Measurements from ENCODE around the gene HOXA10.
A peak's percentile ranks its signal among the peaks of the same experiment; 100 is the strongest.

HOXA10 gene

DNA sequence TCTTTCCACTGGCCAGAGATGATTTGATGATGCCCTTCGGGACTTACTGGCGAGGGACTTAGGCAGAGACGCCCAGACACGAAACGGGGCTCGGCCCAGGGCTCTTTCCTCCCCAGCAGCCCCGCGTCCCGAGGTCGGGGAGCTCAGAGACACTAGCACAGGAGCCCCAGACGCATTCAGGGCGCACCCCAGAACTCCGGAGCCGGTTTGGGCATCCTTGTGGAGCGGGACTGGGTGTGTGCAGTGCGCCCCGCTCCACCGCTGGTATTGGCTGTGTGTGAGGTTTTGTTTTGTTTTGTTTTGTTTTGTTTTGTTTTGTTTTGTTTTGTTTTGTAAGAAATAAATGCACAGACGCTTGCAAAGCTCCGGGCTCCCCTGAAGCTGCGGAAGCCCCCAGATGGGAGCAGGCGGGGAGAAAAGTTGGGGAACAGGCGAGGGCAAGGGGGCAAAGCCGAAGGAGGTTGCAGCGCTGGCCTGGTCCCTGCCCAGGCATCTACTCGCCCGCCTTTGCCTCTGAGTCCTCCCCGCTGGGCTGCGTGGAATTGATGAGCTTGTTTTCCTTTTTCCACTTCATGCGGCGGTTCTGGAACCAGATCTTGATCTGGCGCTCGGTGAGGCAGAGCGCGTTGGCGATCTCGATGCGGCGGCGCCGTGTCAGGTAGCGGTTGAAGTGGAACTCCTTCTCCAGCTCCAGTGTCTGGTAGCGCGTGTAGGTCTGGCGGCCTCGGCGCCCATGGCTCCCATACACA lies 28.8 kb downstream of the HOXA10 start:
- no peak for DNase-seq (ENCODE audit: low read depth)

DNA sequence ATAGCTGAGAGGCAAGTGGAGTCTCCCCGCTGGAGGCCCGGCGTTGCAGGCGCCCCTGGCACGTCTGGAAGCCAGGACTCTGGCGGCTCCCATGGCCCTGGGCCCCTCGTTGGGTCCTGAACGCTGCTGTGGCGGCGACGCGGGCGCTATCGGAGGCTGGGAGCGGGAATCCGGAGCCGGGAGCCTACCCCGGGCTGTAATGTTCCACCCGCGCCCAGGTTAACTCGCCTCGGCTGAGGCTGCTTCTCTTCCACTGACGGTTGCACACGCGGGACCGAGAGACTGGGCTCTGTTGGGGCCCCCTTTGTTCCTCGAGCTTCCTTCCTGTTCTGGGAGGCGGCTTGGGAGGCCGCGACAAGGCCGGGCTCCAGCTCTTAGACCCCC lies 29.3 kb downstream of the HOXA10 start:
- no peak for DNase-seq (ENCODE audit: low read depth)

DNA sequence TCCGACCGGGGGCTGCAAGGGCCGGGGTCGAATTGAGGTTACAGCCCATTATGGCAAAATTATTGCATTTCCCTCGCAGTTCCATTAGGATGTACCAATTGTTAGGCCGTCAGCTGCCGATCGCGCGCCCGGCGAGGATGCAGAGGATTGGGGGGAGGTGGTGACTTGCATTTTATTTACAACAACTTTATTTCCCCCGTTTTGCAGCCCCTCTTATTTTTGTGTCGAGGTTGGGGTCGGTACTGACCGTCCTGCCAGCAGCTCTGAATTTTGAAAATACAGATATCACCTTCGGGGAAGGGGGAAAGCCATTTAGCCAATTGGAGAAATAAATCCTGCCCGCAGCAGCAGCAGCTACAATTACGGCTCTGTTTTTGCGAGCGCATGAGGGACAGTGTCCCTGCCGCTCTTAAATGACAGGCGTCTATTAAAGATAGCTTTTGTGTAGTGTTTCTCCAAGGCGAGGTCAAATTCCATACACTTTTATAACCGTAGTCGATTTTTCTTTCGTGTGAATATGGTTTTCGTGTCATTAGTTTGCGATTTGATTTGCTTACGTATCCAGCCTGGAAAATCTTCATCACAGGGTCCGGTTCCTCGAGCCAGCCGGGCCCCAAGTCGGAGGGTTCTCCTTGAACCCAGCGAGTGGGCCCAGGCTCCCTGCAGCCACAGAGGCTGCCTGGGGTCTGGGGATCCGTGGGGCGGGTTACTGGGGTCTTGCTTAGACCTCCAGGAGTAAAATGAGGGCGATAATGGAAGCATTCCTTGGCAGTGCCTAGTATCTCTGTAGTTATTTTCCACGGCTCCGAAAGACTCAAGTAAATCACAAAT lies 30.0 kb downstream of the HOXA10 start:
- DNase-seq (ENCODE audit: low read depth), result no peak

DNA sequence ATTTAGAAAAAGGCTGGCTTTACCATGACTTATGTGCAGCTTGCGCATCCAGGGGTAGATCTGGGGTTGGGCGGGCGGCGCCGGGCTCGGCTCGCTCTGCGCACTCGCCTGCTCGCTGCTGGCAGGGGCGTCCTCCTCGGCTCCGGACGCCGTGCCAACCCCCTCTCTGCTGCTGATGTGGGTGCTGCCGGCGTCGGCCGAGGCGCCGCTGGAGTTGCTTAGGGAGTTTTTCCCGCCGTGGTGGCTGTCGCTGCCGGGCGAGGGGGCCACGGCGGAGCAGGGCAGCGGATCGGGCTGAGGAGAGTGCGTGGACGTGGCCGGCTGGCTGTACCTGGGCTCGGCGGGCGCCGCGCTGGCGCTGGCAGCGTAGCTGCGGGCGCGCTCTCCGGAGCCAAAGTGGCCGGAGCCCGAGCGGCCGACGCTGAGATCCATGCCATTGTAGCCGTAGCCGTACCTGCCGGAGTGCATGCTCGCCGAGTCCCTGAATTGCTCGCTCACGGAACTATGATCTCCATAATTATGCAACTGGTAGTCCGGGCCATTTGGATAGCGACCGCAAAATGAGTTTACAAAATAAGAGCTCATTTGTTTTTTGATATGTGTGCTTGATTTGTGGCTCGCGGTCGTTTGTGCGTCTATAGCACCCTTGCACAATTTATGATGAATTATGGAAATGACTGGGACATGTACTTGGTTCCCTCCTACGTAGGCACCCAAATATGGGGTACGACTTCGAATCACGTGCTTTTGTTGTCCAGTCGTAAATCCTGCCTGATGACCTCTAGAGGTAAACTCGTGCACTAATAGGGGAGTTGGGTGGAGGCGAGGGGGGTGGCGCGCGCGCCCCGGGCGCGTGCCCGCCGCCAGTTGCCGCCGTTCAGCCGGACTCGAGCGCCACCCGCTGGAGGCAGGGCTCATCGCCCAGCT lies 30.8 kb downstream of the HOXA10 start, which contains the start of gene HOXA5:
TSS of gene HOXA5 (minus strand) at position 659 of the 927 bp plus-strand sequence. CDS start at position 585, 74 bp downstream.
- DNase-seq (ENCODE audit: low read depth), result peak; percentile 46

DNA sequence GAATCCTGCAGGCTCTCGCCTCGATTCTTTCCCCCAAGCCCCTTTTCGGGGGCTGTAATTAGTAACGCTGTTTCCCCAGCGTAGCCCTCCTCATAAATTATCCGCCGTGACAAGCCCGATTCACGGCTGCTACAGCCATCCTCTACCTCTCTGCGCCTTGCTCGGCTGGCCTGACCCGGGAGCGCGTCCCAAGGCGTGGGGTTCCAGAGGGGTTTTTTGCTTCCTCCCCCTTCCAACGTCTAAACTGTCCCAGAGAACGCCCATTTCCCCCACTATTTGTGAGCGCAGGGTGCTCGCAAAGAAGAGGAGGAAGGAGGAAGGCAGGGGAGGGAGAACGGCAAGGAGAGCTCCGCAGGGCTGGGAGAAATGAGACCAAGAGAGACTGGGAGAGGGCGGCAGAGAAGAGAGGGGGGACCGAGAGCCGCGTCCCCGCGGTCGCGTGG lies 31.5 kb downstream of the HOXA10 start:
- no peak for DNase-seq (ENCODE audit: low read depth)

DNA sequence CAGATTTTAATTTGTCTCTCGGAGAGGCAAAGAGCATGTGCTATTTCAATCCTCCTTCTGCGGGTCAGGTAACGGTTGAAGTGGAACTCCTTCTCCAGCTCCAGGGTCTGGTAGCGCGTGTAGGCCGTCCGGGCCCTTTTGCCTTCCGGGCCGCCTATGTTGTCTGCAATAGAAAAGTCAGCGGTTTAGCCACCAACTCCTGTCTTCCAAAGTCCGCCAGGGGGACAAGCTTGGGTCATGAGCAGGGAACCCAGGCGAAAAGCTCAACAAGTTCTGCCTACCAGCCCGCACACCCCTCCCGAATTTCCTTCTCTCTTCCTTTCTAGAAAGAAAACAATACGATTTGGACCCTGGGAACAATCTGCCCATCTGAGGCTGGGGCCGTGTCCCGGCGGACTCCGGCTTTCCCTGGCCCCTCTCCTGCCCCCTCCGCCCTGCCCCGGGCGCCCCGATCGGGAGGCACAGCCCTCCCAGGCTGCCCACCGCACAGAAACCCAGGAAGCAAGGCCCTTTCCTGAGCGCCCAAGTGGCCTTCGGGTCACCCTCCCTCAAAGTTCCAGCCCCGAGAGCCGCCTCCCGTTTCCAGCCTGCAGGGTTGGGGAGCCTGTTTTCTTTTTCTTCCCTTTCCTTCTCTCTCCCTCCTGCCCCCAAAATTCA lies 32.1 kb downstream of the HOXA10 start:
- DNase-seq (ENCODE audit: low read depth), result no peak

DNA sequence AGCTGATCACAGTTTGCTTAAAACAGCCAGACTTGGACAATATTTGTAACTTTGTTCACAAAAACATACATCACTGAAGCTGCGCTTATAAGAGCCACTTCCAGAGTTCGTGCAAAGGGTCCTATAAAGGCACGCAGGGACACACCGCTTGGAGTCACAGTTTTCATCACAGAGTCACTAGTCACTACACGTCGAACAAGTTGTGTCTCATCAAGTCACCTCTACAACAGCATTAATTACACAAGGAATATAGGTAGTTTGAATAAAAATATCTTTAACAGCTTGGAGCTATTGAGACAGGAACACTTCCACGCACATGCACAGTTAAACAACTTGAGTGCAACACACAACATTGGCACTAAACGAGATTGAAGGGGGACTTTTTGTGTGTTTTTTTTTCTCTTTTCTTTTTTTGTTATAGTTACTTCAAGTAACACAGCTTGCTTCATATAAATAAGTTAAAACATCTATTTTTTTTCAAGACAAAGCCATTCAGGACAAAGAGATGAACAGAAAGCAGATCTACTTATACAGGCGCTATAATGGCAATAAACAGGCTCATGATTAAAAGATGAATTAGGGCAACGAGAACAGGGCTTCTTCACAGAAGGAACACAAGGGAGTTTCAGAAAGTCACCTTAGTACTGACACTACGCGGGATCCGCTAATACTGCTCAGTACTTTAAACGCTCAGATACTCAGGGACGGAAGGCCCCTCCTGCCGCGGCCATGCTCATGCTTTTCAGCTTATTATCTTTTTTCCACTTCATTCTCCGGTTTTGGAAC lies 32.8 kb downstream of the HOXA10 start:
- no peak for DNase-seq (ENCODE audit: low read depth)

DNA sequence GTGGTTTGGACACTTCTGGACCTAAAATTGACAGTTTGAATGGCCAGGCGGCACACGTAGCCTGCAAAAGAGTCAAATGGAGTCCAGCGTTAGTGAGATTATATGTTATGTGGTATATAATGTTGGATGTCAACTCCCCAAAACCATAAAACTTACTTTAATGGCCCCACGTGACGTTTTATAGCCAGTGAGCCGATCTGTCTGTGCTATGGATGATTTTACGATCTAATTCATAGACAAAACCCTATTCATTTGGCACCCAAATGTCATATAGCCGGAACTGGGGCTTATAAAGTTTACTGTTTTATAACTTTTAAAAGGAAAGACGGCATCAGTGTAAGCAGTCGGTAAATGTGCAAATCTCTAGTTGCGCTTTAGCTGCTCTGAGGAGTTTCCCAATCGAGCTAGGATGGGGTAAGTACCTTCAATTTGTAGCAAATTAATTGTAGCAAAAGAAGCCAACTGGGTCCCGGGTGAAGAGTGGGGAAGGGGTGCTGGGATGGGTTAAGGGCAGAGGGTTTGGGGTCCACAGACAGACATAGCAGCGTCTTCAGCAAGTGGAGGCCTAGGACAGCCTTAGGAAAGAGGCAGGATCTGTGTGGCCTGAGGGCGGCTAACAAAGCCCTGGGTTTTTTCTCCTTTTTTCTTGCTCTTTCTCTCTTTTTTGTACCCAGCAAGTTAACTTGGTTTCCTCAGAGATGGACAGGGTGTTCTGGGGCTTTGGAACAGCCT lies 33.8 kb downstream of the HOXA10 start:
- DNase-seq (ENCODE audit: low read depth), result no peak

DNA sequence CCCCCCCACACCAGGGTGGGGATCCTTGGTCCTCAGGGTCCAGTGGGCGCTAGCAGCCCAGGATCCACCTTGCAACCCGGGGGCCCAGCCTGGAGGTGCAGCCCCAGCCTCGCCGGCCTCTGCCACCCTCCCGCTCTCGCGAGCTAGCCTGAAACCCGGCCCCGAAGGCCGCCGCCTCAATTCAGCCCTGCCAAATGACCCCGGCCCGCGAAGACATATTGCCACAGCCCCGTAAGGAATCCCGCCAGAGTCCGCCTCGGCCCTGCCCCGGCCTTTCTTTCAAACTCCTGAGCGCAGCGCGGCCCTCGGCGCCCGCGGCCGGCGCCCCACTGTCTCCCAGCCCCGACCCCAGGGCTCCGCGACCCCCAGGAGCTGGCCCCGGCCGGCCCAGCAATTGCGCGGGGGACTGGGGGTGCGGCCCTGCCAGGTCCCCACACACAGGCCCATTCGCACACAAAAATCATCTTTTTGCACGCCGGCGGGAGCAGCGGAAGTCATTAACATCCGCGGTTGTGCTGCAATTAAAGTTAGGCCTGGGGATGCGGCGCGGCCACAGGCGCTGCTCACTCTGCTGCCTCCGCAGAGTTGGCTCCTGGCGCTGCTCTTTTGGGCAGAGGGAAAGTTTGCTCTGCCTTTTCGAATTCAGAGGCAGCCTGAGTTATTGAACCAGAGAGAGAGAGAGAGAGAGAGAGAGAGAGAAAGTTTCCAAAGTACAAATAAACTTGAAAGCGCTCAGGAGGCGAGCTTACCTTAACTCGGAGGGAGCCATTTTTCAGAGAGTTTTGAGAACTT lies 34.6 kb downstream of the HOXA10 start:
- no peak for DNase-seq (ENCODE audit: low read depth)

DNA sequence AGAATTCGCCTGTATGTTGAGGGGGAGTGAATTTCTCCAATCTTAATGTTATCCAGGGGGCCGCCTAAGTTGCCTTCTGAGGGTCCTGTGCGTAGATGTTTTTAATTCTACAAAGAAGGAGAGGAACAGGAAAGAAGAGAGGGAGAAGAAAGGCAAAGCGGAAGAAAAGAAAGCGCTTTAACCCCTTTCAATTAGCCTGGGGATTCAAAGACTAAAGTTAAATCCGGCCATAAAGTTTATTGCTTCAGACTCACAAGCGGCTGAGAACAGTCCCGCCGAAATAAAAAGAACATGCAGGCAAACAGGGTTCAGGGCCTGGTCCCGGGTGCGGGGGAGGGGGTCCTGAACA lies 35.2 kb downstream of the HOXA10 start:
- no peak for DNase-seq (ENCODE audit: low read depth)

DNA sequence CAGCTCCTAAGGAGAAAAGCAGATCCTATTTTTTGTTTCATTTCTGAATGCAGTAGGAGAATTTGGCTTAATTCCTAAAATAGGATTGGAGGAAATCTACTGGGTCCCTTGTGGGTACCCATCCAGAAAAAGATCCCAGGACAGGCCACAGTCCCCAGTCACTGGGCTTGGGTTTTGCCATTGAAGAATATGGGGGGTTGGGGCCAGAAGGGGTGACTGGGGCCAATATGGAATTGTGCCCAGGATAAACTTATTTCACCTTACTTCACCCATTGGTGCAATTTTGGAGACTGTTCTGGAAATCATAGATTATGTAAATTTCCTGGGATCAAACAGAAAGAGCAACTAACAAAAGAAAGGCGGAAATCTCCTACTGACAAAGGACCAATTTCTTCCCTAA lies 35.6 kb downstream of the HOXA10 start:
- no peak for DNase-seq (ENCODE audit: low read depth)

DNA sequence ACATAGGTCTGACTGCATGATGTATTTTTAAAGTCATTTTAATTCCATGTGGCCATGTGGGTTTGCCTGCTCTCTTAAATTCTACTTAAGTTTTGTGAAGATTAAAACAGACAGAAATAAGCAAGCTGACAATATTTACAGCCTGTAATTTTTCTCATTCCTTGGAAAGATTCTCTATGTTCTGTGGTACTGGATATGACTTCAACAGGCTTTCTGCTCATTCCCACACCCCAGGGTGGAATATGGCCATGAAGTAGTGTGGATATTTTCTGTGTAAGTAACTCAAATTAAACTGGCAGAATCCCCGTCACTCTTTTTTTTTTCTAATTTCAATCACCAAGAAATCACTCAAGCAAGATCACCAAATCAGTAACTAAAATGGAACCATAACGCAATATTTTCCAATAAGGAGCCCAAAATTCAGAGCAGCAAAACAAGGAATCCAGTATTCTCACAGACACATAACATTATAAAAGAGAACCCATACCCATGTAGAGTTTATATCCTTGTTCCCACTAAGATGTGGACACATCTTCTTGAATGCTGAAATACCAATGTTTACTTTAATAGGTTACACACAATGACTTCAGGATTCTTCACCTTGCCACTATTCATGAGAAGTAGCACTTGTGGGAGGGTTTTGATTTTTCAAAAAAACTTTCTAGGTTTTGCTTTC lies 36.3 kb downstream of the HOXA10 start:
- no peak for DNase-seq (ENCODE audit: low read depth)

DNA sequence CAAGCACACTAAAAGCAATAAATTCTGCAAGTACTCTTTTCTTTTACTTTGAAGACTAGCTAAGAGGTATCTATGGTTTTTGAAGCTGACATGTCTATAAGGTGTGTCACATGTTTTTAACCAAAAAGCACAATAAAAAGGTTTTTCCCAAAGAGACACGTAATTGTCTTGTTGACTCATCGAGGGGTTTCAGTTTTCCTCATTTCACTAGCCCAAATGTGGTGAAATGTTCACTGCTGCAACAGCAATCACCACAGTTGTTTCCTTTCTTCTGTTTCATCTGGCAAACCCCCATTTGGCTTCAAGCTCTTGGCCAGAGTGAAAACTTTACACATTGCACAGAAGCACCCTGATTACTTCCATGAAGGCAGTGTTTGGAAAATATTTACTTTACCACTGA lies 39.7 kb downstream of the HOXA10 start:
- DNase-seq (ENCODE audit: low read depth), result peak; percentile 34

DNA sequence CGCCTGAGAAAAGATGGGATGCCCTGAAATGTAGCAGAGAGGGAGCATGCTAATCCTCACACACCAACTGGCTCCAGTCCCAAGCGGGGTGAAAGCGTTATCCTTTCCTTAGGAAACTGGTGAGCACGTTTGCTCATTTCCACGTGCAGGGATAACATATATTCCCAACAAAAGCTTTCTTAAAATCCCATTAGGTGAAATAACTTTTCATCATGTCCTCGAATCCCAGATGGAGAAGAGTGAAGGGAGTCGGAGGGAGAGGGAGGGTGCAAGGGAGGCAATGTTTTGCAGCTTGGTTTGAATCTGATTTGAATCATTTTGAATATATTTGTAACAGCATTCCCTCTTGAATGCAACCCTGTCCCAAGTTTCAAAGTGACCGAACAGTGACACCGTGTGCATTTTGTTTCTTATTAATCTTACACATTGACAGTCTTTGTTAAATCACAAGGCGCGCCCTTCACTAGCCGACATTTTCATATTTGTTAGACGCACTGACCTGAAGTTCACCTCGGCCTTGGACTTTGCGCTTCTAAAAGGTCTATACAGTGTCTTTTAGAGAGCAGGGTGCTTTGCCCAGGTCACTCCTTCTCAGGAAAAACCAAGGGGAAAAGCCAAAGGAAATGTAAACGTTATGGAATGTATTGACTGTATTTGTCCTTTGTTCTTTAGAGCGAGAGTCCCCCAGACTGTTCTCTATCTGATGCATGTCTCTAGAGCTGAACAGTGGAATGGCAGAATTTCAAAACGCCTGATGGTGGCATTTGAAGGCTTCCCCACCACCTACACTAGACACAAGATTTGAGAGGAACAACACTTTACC lies 40.5 kb downstream of the HOXA10 start:
- no peak for DNase-seq (ENCODE audit: low read depth)

DNA sequence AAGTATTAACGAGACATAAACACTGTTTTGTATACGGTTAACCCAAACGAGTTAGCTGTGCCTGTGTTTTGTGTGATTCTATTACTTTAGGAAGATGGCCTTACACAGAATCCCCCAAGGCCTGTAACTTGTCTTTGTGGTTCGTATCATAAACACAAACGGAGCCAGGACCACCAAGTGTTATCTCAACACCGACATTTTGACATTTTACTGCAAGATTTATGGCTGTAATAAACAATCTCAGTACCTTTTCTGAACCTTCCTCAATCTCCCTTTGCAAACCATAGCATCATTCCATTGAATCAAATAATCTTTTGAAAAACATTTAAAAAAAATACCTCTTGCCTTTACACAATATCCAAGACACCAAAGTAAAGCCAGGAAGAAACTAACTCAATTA lies 41.1 kb downstream of the HOXA10 start:
- DNase-seq (ENCODE audit: low read depth), result no peak

DNA sequence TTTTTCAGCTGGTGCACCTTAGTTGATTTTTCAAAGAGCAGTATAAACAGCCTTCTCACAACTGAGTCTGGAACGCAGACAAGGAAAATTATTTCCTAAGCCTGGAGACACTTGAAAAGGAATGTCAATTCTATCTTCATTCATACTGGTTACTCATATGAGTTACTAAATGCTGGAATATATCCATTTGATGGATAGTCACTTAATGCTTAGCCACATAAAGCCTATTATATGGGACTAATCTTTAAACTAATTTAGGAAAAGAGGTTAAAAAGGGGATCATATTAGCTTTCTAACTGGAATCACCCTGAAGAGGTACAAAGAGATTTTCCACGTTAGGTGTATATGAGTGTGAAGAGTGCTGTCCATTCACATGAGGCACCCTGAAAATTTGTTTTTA lies 41.9 kb downstream of the HOXA10 start:
- no peak for DNase-seq (ENCODE audit: low read depth)

DNA sequence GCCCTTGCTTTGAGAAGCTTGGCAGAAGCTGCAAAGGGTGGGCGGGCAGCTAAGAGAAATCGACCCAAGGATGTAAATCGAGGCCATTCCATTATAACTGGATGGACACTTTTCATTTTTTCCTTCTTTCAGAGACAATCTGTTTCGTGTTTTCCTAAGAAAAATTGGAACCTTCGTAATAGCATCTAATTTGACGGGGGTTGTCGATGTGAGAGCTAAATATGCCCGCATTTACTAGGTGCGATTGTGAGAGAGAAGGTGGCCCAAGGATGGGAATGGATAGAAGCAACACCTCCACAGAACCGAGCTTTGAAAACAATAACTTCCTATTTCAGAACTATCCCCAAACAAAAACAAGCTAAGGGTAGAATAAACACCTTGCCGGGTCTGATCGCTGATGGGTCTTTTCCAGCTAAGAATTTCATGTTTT lies 42.7 kb downstream of the HOXA10 start:
- no peak for DNase-seq (ENCODE audit: low read depth)

Measured in GM04503 (cell line).